Measurements from ENCODE around the gene CPED1. TPM values are rescaled to one million over a fixed set of nuclear protein-coding genes. Genes with fewer than 3 reads are reported as not detected.
A peak's percentile ranks its signal among the peaks of the same experiment; 100 is the strongest.
"Not testable (repeated sequence)": the region's sequence is repeated elsewhere in the genome, so short reads cannot be mapped to it uniquely, and the experiment has no call there.

The CPED1 gene
- total RNA-seq, 1 donor from 2014 or later: 4.3 TPM

DNA sequence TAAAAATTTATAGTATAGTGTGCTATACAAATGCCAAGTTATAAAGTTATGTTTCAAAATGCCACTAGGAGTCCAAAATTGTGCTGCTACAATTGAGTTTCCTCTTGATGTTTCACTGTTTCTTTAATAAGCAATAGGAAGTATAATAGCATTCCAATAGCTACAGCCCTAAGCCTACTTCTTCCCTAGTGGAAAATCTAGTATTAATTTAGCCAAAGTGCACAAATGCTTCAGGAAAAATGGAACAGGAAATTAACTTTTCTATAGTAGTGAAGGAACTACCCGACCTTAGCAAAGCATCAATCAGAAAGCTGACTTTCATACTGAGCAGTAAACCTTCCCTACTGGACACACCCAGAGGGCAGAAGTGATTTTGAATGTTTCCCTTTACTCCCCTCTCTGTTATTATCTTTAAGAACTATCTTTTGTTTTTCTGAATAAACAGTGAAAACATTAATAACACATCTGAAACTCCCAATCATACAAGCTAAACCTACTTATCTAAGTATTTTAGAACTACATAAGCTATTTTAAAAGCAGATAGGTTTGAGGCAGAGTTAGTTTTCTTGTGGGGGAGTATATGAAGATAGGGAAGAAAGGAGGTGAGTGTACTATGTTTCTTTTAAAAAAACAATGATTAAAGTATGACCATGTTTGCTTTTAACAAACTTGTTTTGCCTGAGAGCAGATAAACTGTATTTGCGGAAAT, 13.7 kb downstream of the CPED1 start:
- Mint-ChIP-seq H3K9me3 (peaks cover 2% of the 10 kb centered on the region), H3K27me3 (ENCODE audit: low read depth) (no peaks in the 10 kb centered on the region), H3K4me3 (no peak overlapping the region), H3K4me1 (peaks cover 10% of the 10 kb centered on the region), H3K36me3 (ENCODE audit: low read depth) (no peaks in the 10 kb centered on the region), H3K27ac (ENCODE audit: unreplicated experiment) (no peak overlapping the region)
- TF ChIP-seq, protein P1, sequence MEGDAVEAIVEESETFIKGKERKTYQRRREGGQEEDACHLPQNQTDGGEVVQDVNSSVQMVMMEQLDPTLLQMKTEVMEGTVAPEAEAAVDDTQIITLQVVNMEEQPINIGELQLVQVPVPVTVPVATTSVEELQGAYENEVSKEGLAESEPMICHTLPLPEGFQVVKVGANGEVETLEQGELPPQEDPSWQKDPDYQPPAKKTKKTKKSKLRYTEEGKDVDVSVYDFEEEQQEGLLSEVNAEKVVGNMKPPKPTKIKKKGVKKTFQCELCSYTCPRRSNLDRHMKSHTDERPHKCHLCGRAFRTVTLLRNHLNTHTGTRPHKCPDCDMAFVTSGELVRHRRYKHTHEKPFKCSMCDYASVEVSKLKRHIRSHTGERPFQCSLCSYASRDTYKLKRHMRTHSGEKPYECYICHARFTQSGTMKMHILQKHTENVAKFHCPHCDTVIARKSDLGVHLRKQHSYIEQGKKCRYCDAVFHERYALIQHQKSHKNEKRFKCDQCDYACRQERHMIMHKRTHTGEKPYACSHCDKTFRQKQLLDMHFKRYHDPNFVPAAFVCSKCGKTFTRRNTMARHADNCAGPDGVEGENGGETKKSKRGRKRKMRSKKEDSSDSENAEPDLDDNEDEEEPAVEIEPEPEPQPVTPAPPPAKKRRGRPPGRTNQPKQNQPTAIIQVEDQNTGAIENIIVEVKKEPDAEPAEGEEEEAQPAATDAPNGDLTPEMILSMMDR (conservative IDR thresholded peaks at IDR 0.05): no peak
- no peak for DNase-seq (ENCODE audit: low read depth, low spot score)

DNA sequence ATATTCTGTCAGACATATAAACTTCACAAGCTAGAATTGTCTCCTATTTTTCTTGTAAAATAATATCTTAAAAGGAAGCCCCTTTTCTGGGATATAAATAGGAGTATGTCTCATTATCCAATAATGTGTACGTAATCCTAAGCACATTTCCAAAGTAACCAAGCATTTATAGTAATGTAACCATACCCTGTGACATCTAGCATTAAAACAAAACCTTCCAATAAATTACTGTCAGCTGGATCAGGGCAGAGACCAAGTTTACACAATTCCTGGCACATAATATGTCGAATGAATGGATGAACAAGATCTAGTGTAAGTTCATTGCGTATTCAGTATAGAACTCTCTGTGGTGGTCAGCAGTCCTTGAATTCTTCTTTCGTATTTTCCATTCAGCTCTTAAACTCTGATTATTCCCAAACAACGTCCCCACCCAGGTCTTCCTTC, 14.3 kb downstream of the CPED1 start:
- Mint-ChIP-seq H3K27ac (ENCODE audit: unreplicated experiment) (no peak overlapping the region), H3K4me3 (no peak overlapping the region), H3K9me3 (peaks cover 2% of the 10 kb centered on the region), H3K4me1 (peaks cover 15% of the 10 kb centered on the region), H3K36me3 (ENCODE audit: low read depth) (no peaks in the 10 kb centered on the region), H3K27me3 (ENCODE audit: low read depth) (no peaks in the 10 kb centered on the region)
- TF ChIP-seq, protein P1 (conservative IDR thresholded peaks at IDR 0.05): no peak
- DNase-seq (ENCODE audit: low read depth, low spot score): no peak

DNA sequence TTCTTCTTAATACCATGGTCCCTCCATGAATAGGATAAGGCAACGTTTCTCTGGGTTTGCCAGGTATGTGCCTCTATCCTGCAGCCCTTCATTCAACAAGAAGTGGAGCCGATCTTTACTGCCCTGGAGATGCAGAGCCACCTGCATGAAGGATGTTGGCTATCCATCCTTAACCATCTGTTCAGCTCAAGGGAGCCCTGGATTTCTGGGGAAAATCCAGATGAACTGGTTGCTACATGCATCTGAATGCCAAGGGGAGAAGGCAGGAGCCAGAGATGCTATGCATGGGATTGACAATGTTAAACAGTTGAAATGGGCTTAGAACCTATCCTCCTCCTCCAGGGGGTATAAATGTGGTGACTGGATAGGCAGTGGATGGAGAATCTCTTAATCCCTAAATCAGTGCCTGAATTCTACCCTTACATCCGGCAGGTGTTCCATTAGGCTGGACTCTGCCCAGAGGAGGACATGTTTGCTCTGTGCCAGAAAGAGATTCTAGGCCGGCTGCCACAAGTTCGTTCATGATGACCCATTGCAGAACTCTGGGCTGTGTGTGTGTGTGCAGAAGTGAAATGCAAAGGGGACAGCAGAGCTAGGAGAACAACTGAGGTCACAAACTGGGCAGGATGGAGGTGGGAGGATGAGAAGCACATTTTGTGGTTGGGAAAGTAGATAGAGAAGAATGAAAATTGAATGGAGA, 15.6 kb downstream of the CPED1 start:
- no peaks in the 10 kb centered on the region for H3K27me3 Mint-ChIP-seq (ENCODE audit: low read depth)
- H3K4me1 Mint-ChIP-seq: peaks cover 16% of the 10 kb centered on the region
- DNase-seq (ENCODE audit: low read depth, low spot score): no peak
- H3K4me3 Mint-ChIP-seq: no peak overlapping the region
- H3K27ac Mint-ChIP-seq (ENCODE audit: unreplicated experiment): no peak overlapping the region
- no peaks in the 10 kb centered on the region for H3K36me3 Mint-ChIP-seq (ENCODE audit: low read depth)
- TF ChIP-seq, protein P1 (conservative IDR thresholded peaks at IDR 0.05): no peak
- peaks cover 2% of the 10 kb centered on the region for H3K9me3 Mint-ChIP-seq

DNA sequence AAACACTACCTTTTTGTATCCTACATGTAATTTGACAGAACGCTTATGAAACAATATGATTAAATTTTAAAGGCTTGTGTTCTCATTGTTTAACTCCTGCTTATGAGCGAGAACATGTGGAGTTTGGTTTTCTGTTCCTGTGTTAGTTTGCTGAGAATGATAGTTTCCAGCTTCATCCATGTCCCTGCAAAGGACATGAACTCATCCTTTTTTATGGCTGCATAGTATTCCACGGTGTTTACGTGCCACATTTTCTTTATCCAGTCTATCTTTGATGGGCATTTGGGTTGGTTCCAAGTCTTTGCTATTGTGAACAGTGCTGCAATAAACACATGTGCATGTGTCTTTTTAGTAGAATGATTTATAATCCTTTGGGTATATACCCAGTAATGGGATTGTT, 16.5 kb downstream of the CPED1 start:
- H3K27me3 Mint-ChIP-seq (ENCODE audit: low read depth); H3K36me3 Mint-ChIP-seq (ENCODE audit: low read depth); H3K4me3 Mint-ChIP-seq; DNase-seq (ENCODE audit: low read depth, low spot score); H3K27ac Mint-ChIP-seq (ENCODE audit: unreplicated experiment); H3K9me3 Mint-ChIP-seq: not testable (repeated sequence)
- peaks cover 16% of the 10 kb centered on the region for H3K4me1 Mint-ChIP-seq

DNA sequence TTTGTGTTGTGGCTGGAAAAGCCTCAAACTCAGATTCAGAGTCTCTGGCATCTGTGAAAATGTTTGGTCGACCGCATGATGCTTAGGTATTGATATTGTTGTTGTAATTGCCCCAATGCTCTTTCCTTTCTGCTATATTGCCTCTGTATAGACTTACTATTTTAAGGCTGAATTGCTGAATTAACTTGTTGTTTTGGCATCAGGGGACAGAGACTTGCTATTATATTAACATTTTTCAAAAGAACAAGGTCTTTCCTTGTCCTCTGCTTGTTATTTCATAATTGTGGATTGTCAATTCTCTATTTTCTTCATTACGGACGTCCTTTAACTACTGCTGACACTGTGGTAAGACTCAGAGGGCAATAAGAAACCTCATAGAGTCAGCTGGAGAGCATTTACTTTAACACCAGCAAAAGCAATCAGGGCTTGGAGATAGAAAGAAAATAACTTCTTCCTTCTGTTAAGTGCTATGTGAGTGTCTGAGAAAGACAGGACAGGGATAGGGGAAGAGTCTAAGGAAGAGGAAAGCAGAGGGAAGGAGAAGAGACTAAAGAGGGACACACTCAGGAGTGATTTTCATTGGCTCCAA, 17.6 kb downstream of the CPED1 start:
- DNase-seq (ENCODE audit: low read depth, low spot score): no peak
- no peaks in the 10 kb centered on the region for H3K27me3 Mint-ChIP-seq (ENCODE audit: low read depth)
- TF ChIP-seq, protein P1 (conservative IDR thresholded peaks at IDR 0.05): no peak
- H3K9me3 Mint-ChIP-seq: peaks cover 2% of the 10 kb centered on the region
- H3K4me1 Mint-ChIP-seq: peaks cover 16% of the 10 kb centered on the region
- no peaks in the 10 kb centered on the region for H3K36me3 Mint-ChIP-seq (ENCODE audit: low read depth)
- H3K4me3 Mint-ChIP-seq: no peak overlapping the region
- peak overlapping the region; percentile 83 for H3K27ac Mint-ChIP-seq (ENCODE audit: unreplicated experiment)
